Measurements from ENCODE around the gene ZNF584. TPM values are rescaled to one million over a fixed set of nuclear protein-coding genes. Genes with fewer than 3 reads are reported as not detected.

ZNF584 gene
- total RNA-seq, 1 donor from 2014 or later = 12.1 TPM

DNA sequence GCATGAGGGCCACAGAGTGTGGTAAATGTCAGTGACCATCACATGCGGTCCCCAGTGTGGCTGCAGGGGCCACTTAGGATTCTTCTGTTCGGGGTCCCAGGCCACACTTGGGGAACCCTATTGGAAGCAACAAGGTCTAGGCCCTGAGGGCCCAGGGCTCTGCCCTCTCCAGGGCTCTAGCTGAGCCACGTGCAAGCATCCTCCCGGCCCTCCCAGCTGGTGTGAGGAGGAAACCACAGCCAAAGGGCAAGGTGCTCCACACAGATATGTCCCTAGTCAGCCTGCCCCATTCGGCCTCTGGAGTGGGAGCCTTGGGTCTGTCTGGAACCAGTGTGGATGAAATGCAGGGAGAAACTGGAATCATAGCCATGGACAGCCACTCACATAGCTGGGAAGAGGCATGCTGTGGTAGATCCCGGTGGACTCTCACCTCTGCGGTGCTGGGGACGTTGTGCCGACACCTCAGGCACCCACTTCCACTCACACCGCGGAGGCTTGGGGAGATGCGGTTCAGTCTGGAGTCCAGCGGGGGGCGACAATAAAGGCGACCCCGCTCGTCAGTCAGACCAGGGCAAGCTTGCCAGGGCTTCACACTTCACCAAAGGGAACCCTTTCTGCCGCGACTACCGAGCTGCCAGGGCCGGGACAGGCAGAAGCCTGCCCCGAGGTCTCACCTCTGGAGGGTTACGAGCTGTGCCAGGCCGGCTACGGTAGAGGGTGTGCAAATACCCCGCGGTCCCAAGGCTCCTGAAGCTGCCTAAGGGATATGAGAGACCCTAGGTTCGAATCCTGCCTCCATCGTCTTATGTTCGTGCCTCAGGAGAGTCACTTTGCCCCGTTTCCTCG, 41.6 kb upstream of the ZNF584 start:
- TF ChIP-seq, protein P1, sequence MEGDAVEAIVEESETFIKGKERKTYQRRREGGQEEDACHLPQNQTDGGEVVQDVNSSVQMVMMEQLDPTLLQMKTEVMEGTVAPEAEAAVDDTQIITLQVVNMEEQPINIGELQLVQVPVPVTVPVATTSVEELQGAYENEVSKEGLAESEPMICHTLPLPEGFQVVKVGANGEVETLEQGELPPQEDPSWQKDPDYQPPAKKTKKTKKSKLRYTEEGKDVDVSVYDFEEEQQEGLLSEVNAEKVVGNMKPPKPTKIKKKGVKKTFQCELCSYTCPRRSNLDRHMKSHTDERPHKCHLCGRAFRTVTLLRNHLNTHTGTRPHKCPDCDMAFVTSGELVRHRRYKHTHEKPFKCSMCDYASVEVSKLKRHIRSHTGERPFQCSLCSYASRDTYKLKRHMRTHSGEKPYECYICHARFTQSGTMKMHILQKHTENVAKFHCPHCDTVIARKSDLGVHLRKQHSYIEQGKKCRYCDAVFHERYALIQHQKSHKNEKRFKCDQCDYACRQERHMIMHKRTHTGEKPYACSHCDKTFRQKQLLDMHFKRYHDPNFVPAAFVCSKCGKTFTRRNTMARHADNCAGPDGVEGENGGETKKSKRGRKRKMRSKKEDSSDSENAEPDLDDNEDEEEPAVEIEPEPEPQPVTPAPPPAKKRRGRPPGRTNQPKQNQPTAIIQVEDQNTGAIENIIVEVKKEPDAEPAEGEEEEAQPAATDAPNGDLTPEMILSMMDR (IDR thresholded peaks at IDR 0.05) = no peak
- H3K9me3 Mint-ChIP-seq (ENCODE audit: unreplicated experiment) = no peaks in the 10 kb centered on the region
- H3K36me3 Mint-ChIP-seq (ENCODE audit: unreplicated experiment) = peaks cover 2% of the 10 kb centered on the region
- H3K27me3 Mint-ChIP-seq (ENCODE audit: unreplicated experiment) = no peaks in the 10 kb centered on the region
- H3K4me1 Mint-ChIP-seq (ENCODE audit: unreplicated experiment) = peaks cover 9% of the 10 kb centered on the region
- no peak overlapping the region for H3K27ac Mint-ChIP-seq (ENCODE audit: unreplicated experiment)
- no peak overlapping the region for H3K4me3 Mint-ChIP-seq (ENCODE audit: unreplicated experiment)
- DNase-seq (ENCODE audit: extremely low spot score, unreplicated experiment) = no peak

DNA sequence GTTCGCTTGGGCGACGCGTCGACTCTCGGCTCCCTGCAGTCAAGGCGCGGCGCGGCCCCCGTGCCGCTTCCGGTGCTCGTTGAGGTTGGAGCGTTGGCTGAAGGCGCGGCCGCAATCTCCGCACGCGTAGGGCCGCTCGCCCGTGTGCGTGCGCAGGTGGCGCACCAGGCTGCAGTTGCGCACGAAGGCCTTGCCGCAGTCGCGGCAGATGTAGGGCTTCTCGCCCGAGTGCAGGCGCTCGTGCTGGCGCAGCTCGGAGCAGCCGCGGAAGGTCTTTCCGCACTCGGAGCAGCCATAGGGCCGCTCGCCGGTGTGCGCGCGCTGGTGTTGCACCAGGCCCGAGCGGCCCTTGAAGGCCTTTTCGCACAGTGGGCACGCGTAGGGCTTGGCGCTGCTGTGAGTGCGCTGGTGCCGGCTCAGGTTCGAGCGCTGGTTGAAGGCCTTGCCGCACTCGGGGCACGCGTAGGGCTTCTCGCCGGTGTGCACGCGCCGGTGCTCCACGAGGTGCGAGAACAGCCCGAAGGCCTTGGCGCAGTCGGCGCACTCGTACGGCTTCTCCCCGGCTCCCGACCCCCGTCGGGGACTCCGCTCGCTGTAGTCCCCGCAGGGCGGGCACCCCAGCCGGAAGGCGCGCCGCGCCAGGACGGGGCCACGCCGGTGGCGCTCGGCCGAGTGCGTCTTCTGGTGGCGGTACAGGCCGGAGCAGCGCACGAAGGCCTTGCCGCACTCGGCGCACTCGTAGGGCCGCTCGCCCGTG, 40.6 kb upstream of the ZNF584 start:
- no peaks in the 10 kb centered on the region for H3K27me3 Mint-ChIP-seq (ENCODE audit: unreplicated experiment)
- peaks cover 2% of the 10 kb centered on the region for H3K4me1 Mint-ChIP-seq (ENCODE audit: unreplicated experiment)
- no peaks in the 10 kb centered on the region for H3K9me3 Mint-ChIP-seq (ENCODE audit: unreplicated experiment)
- peaks cover 2% of the 10 kb centered on the region for H3K36me3 Mint-ChIP-seq (ENCODE audit: unreplicated experiment)
- H3K27ac Mint-ChIP-seq (ENCODE audit: unreplicated experiment) = no peak overlapping the region
- H3K4me3 Mint-ChIP-seq (ENCODE audit: unreplicated experiment) = no peak overlapping the region
- TF ChIP-seq, protein P1 (IDR thresholded peaks at IDR 0.05) = no peak
- no peak for DNase-seq (ENCODE audit: extremely low spot score, unreplicated experiment)

DNA sequence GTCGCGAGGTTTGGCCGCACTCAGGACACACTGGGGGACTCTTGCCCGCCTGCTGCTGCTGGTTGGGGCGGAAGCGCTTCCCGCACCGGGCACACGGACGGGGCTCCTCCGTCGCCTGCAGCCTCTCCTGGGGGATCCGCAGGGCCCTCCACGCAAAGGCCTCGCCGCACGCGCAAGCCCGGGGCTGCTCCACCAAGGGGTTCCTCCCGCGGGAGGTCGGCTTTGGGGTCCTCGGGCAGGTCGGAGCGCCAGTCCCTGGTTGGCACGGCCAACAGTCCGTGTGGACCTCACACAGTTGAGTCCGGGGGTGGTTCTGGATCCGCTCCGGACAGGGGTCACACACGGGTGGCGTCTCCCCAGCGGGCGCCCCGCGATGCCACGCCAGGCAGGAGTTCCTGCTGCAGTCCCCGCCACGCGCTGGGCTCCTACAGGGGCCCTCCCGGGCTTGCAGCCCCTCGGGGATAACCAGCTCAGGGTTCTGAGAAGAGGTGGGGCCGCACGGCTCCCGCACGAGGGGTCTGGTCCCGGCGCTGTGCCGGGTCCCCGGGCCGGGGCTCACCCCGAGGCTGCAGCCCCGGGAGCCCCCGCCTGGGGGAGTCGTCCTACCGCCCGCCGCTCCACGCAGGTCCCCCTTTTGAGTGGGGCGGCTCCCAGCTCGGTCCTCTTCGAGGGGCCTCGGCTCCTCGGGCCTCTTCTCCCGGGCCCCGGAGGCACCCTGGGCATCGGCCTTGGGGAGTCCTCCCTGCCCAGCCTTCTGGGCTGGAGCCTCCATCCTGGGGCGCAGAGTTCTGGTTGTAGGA, 39.7 kb upstream of the ZNF584 start:
- H3K27me3 Mint-ChIP-seq (ENCODE audit: unreplicated experiment) = no peaks in the 10 kb centered on the region
- no peak overlapping the region for H3K4me3 Mint-ChIP-seq (ENCODE audit: unreplicated experiment)
- no peak overlapping the region for H3K27ac Mint-ChIP-seq (ENCODE audit: unreplicated experiment)
- peaks cover 2% of the 10 kb centered on the region for H3K36me3 Mint-ChIP-seq (ENCODE audit: unreplicated experiment)
- H3K4me1 Mint-ChIP-seq (ENCODE audit: unreplicated experiment) = no peaks in the 10 kb centered on the region
- no peaks in the 10 kb centered on the region for H3K9me3 Mint-ChIP-seq (ENCODE audit: unreplicated experiment)
- peak; percentile 78 for DNase-seq (ENCODE audit: extremely low spot score, unreplicated experiment)
- TF ChIP-seq, protein P1 (IDR thresholded peaks at IDR 0.05) = no peak

DNA sequence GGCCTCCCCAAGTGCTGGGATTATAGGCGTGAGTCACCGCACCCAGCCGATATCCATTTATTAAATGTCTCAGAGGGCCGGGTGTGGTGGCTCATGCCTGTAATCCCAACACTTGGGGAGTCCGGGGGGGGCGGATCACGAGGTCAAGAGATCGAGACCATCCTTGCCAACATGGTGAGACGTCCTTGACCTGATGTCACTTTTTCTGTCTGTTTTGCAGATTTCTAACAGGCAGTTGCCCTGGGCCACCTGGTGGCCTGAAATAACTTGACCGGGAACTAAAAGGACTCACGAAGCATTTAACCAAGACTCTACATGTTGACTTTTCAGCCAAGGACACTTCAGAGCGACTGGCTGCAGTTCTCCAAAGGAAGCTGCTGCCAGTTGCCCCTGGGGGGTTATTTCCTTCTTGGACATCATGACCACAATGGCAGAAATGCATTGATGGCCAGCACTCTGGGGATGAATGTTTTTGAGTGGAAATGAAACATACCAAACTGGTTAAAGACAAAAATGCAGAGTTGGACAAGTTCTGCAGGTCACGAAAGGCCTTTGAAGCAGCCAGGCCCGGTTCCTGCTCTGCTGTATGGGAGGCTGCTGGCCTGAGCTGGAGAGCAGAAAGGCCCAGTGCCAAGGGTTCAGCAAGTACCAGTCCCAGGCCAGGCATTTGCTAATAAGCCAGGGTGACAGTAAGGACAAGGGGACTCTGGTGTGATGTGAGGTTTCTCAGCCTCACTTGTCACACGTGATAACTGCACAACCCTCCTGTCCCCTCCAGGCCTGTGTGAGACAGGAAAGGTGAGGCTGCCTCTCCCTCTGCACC, 35.9 kb upstream of the ZNF584 start:
- no peak for DNase-seq (ENCODE audit: extremely low spot score, unreplicated experiment)
- Mint-ChIP-seq H3K27ac (ENCODE audit: unreplicated experiment) (no peak overlapping the region), H3K4me1 (ENCODE audit: unreplicated experiment) (no peaks in the 10 kb centered on the region), H3K9me3 (ENCODE audit: unreplicated experiment) (no peaks in the 10 kb centered on the region), H3K36me3 (ENCODE audit: unreplicated experiment) (peaks cover 2% of the 10 kb centered on the region), H3K4me3 (ENCODE audit: unreplicated experiment) (no peak overlapping the region), H3K27me3 (ENCODE audit: unreplicated experiment) (no peaks in the 10 kb centered on the region)
- TF ChIP-seq, protein P1 (IDR thresholded peaks at IDR 0.05) = no peak

Data from osteocyte (in vitro differentiated cells).